Measurements from ENCODE around the gene BBS12. TPM values are rescaled to one million over a fixed set of nuclear protein-coding genes. Genes with fewer than 3 reads are reported as not detected.

The BBS12 gene
- total and polyA plus RNA-seq, 12 donors, result 1.5 to 7.8 (median 5.4) TPM

GRCh38 chr4:122755675-122756074 lies 23.2 kb downstream of the BBS12 start:
- Histone ChIP-seq H3K27ac (no peak overlapping the region), H3K4me1 (replicated peaks in 1 of 2) (peaks cover 0 to 8% of the 10 kb centered on the region in 2 donors), H3K27me3 (no peaks in the 10 kb centered on the region), H3K9me3 (replicated peaks in 1 of 3) (no peaks in the 10 kb centered on the region), H3K4me3 (no peak overlapping the region), H3K36me3 (replicated peaks in 1 of 2) (no peaks in the 10 kb centered on the region)
- TF ChIP-seq CTCF (IDR thresholded peaks at IDR 0.05) (no peak), POLR2A (IDR thresholded peaks at IDR 0.05) (no peak)
- WGBS, 4 donors, result 46 to 54% (median 51%) methylated on average over 4 of the region's 4 CpGs
- intact Hi-C loops (cut with DNase I), result loop anchor here in 1 of 2 donors (5.0 kb wide), 1 partner anchor 162 kb away; no protein-coding TSS in a partner anchor
- DNase-seq, result no peak

GRCh38 chr4:122758033-122758432 lies 25.5 kb downstream of the BBS12 start:
- Histone ChIP-seq H3K27ac (no peak overlapping the region), H3K4me1 (replicated peaks in 1 of 2) (peaks cover 0 to 8% of the 10 kb centered on the region in 2 donors), H3K36me3 (replicated peaks in 1 of 2) (no peaks in the 10 kb centered on the region), H3K27me3 (no peaks in the 10 kb centered on the region), H3K9me3 (replicated peaks in 1 of 3) (no peaks in the 10 kb centered on the region), H3K4me3 (no peak overlapping the region)
- no peak for DNase-seq
- intact Hi-C loops (cut with DNase I), result loop anchor here in 1 of 2 donors (5.0 kb wide), 1 partner anchor 159 kb away; no protein-coding TSS in a partner anchor
- peak; percentile 46 to 77 (median 63) for TF ChIP-seq CTCF (IDR thresholded peaks at IDR 0.05)
- no peak for TF ChIP-seq POLR2A (IDR thresholded peaks at IDR 0.05)
- WGBS, 4 donors, result 20 to 28% (median 21%) methylated on average over 2 of the region's 2 CpGs

GRCh38 chr4:122759639-122760310 lies 27.3 kb downstream of the BBS12 start:
- no peaks in the 10 kb centered on the region for H3K9me3 ChIP-seq (replicated peaks in 1 of 3)
- DNase-seq, result no peak
- 50 to 69% (median 56%) methylated on average over 3 of the region's 3 CpGs for whole genome bisulfite sequencing, 4 donors

GRCh38 chr4:122762520-122762919 lies 30.0 kb downstream of the BBS12 start:
- intact Hi-C loops (cut with DNase I), result no loop called here
- Histone ChIP-seq H3K27ac (no peak overlapping the region), H3K9me3 (replicated peaks in 1 of 3) (no peaks in the 10 kb centered on the region), H3K27me3 (no peaks in the 10 kb centered on the region), H3K4me3 (no peak overlapping the region), H3K36me3 (replicated peaks in 1 of 2) (no peaks in the 10 kb centered on the region), H3K4me1 (replicated peaks in 1 of 2) (peaks cover 0 to 8% of the 10 kb centered on the region in 2 donors)
- TF ChIP-seq POLR2A (IDR thresholded peaks at IDR 0.05) (no peak), CTCF (IDR thresholded peaks at IDR 0.05) (no peak)
- WGBS, 4 donors, result 58 to 68% (median 67%) methylated on average over 2 of the region's 2 CpGs
- no peak for DNase-seq

More at GRCh38 chr4:122759639-122760310, 27.3 kb downstream of the BBS12 start:
- H3K27me3 ChIP-seq, result no peaks in the 10 kb centered on the region
- no peak overlapping the region for H3K27ac ChIP-seq
- H3K4me1 ChIP-seq (replicated peaks in 1 of 2), result peaks cover 0 to 8% of the 10 kb centered on the region in 2 donors
- no peak overlapping the region for H3K4me3 ChIP-seq
- intact Hi-C loops (cut with DNase I), result loop anchor here in 1 of 2 donors (5.0 kb wide), 1 partner anchor 158 kb away; no protein-coding TSS in a partner anchor
- no peaks in the 10 kb centered on the region for H3K36me3 ChIP-seq (replicated peaks in 1 of 2)
- no peak for TF ChIP-seq POLR2A (IDR thresholded peaks at IDR 0.05)
- no peak for TF ChIP-seq CTCF (IDR thresholded peaks at IDR 0.05)

Measured in adrenal gland (tissue), 12 donors.